GM12878 (cell line): ENCODE measurements around the gene RRP15. TPM values are rescaled to one million over a fixed set of nuclear protein-coding genes. Genes with fewer than 3 reads are reported as not detected.

ENCODE experiments used
- ATAC-seq: fragments of 200-7000 bp; cut with Tn5 transposase; 3 replicates; pipeline ENCODE4 v1.9.1; 2020; ENCODE audit warnings: mild to moderate bottlenecking, moderate library complexity
- BruUV-seq: library from RNA; stranded (reverse); fragments of 400-500 nt; replicated peaks from 2 replicates; lab custom pipeline; 2021; lab: Mats Ljungman, UMichigan
- CTCF ChIA-PET: fragments of 300-600 bp; sonication (Branson Sonifier 250); formaldehyde crosslinking; extraction: SDS; loops from one replicate; lab custom pipeline; 2021; ENCODE audit warnings: inconsistent platforms; lab: Yijun Ruan, JAX
- POLR2A ChIA-PET: fragments of 350-600 bp; formaldehyde crosslinking; extraction: SDS; loops from one replicate; lab custom pipeline; 2021; ENCODE audit warnings: inconsistent platforms; lab: Charles Lee
- RAD21 ChIA-PET: fragments of 300-600 bp; sonication (Branson Sonifier 250); formaldehyde crosslinking; loops from one replicate; lab custom pipeline; 2023; ENCODE audit warnings: antibody characterized with exemption; ENCODE audit not compliant: unreplicated experiment; lab: Charles Lee
- SMC1A ChIA-PET: fragments of 300-600 bp; sonication (Branson Sonifier 250); formaldehyde crosslinking; loops from one replicate; lab custom pipeline; 2023; ENCODE audit not compliant: unreplicated experiment, uncharacterized antibody; lab: Charles Lee
- DNase-seq: peaks from one replicate; pipeline ENCODE4 v3.0.0-alpha.2; 2011; ENCODE audit warnings: low read depth, low spot score
- FAIRE-seq: peaks from 3 replicates; lab custom pipeline; 2011; peaks lifted over from hg19 to GRCh38; lab: Jason Lieb, UNC
- H2AFZ ChIP-seq: 2 replicates; pipeline ENCODE4 v1.6.0; 2011; ENCODE audit warnings: low read depth, low read length, control low read depth; ENCODE audit not compliant: control insufficient read depth
- H3K27ac ChIP-seq: 2 replicates; pipeline ENCODE4 v1.5.1; 2011; ENCODE audit warnings: control low read depth; ENCODE audit not compliant: control insufficient read depth, insufficient read depth
- H3K27me3 ChIP-seq, 2 experiments: replicated peaks in 1 of 2; 2 replicates each; pipeline versions ENCODE4 v1.6.0 to v1.6.1; 2011; ENCODE audit warnings: low read length in 1 of 2; ENCODE audit not compliant: control insufficient read depth in 2 of 2, insufficient read depth in 2 of 2
- H3K36me3 ChIP-seq, 2 experiments: 2 replicates each; pipeline ENCODE4 v1.5.1; 2011; ENCODE audit warnings: low read length in 1 of 2; ENCODE audit not compliant: control insufficient read depth in 2 of 2, insufficient read depth in 2 of 2
- H3K4me1 ChIP-seq: 2 replicates; pipeline ENCODE4 v1.6.1; 2011; ENCODE audit warnings: mild to moderate bottlenecking, low read length, moderate library complexity, mixed read lengths; ENCODE audit not compliant: control insufficient read depth, insufficient read depth
- H3K4me2 ChIP-seq: 2 replicates; pipeline ENCODE4 v1.6.0; 2011; ENCODE audit warnings: control low read depth; ENCODE audit not compliant: control insufficient read depth, insufficient read depth
- H3K4me3 ChIP-seq: fragments of 200-600 bp; sonication (generic); 2 replicates; pipeline ENCODE4 v1.5.1; 2016
- H3K79me2 ChIP-seq: 2 replicates; pipeline ENCODE4 v1.6.0; 2011; ENCODE audit warnings: low read length; ENCODE audit not compliant: control insufficient read depth, insufficient read depth
- H3K9ac ChIP-seq: 2 replicates; pipeline ENCODE4 v1.8.0; 2011; ENCODE audit warnings: low read length, control low read depth, mixed read lengths; ENCODE audit not compliant: control insufficient read depth, insufficient read depth
- H3K9me3 ChIP-seq: replicated peaks from 3 replicates; pipeline ENCODE4 v1.5.1; 2011; ENCODE audit warnings: mild to moderate bottlenecking, low read length; ENCODE audit not compliant: control insufficient read depth, insufficient read depth
- H4K20me1 ChIP-seq: 2 replicates; pipeline ENCODE4 v1.6.0; 2011; ENCODE audit not compliant: control insufficient read depth, insufficient read depth
- ATF7 ChIP-seq: fragments of 450-650 bp; IDR thresholded peaks from 2 replicates; pipeline ENCODE4 v1.6.1; 2016; ENCODE audit warnings: low read depth, mild to moderate bottlenecking
- CBFB ChIP-seq: IDR thresholded peaks from 2 replicates; pipeline ENCODE4 v1.6.1; 2016; ENCODE audit warnings: antibody characterized with exemption, low read depth
- JUNB ChIP-seq: IDR thresholded peaks from 2 replicates; pipeline ENCODE4 v1.6.1; 2016; ENCODE audit warnings: antibody characterized with exemption, mild to moderate bottlenecking
- MLLT1 ChIP-seq: fragments of 450-650 bp; IDR thresholded peaks from 2 replicates; pipeline ENCODE4 v1.6.1; 2016; ENCODE audit warnings: mild to moderate bottlenecking
- NFIC ChIP-seq: IDR thresholded peaks from 2 replicates; pipeline ENCODE4 v1.6.1; 2012; ENCODE audit warnings: low read depth, mild to moderate bottlenecking, inconsistent platforms, low read length, moderate library complexity
- RUNX3 ChIP-seq: IDR thresholded peaks from 2 replicates; pipeline ENCODE4 v1.6.1; 2012; ENCODE audit warnings: low read length, inconsistent platforms
- STAT1 ChIP-seq: fragments of 450-650 bp; conservative IDR thresholded peaks from 2 replicates; pipeline ENCODE4 v1.6.1; 2014; ENCODE audit warnings: antibody characterized with exemption, mild to moderate bottlenecking
- SUZ12 ChIP-seq: fragments of 200-600 bp; sonication (generic); IDR thresholded peaks from one replicate; pipeline ENCODE4 v1.6.1; 2018; ENCODE audit warnings: antibody characterized with exemption, mild to moderate bottlenecking; ENCODE audit not compliant: unreplicated experiment
- WGBS: methylation state at CpG from one replicate; pipeline ENCODE4 v1.1.6; 2016; ENCODE audit warnings: low lambda C conversion rate; ENCODE audit not compliant: insufficient replicate concordance, insufficient coverage; ENCODE audit errors: missing lambda C conversion rate; 5-methylcytosine and 5-hydroxymethylcytosine counted together
- in situ Hi-C: fragments of 300-500 bp; cut with MboI; formaldehyde crosslinking; loops from 9 replicates; pipeline ENCODE4 v1.14.3; 2018; ENCODE audit warnings: mixed read lengths
- intact Hi-C: fragments of 100-400 bp; cut with micrococcal nuclease; formaldehyde crosslinking; loops from one replicate; pipeline ENCODE4 v1.14.2; 2022; ENCODE audit not compliant: unreplicated experiment
- polyA plus RNA-seq, 11 experiments: library from polyadenylated mRNA; depleted of rRNA in 4 of 11; unstranded in 6 of 11; stranded (reverse) in 5 of 11; fragments of >200 nt; fragmentation: Nextera tagmentation in 4 of 11; fragmentation: Illumina TruSeq in 1 of 11; extraction: Ambion mirVana in 4 of 11; extraction: Trizol in 1 of 11; gene quantifications; 1 replicate in 1 of 11; 2 replicates in 10 of 11; pipeline versions ENCODE4 v1.2.1 to v1.2.3, GENCODE V29; 2011 to 2016; ENCODE audit warnings: inconsistent platforms in 2 of 11, missing spikeins in 2 of 11, low read depth in 1 of 11
- total RNA-seq, 4 experiments: library from RNA; depleted of rRNA in 3 of 4; stranded (reverse); fragments of >200 nt in 3 of 4; fragmentation: Illumina TruSeq in 1 of 4; extraction: Trizol in 1 of 4; gene quantifications; 2 replicates each; pipeline versions ENCODE4 v1.2.1 to v1.2.3, GENCODE V29; 2013 to 2021

Gene RRP15
- total and polyA plus RNA-seq, 10 of the 15 experiments (the other 5 are each of a cell fraction or from before 2014, with no cell fraction given), result 5.6 to 37.8 (median 19.1) TPM

DNA sequence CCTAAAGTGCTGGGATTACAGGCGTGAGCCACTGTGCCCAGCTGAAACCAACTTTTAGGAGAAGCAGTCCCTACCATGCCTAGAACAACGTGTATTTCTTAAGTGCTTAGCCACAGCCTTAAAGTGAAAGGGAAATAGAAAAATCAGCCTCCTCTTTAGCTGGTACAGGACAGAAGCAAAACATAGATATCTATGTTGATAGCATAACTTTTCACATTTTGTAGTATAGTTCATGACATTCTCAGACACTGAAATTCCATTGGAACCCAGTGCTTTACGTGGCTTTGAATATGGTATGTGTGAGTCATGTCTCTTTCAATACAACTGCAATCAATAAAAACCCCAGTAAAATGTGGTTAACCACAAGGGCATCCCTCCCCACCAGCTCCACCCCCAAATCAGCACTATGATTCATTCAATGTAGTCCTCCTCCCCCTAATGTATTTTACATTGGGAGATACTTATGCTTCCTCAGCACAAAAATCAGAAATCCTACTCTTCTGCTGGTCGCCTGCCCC lies 92.1 kb downstream of the RRP15 start:
- H3K79me2 ChIP-seq, result no peaks in the 10 kb centered on the region
- H3K9me3 ChIP-seq, result no peaks in the 10 kb centered on the region
- SMC1A ChIA-PET, result no interaction called here
- 10% methylated on average over 4 of the region's 4 CpGs for WGBS
- H4K20me1 ChIP-seq, result no peaks in the 10 kb centered on the region
- POLR2A ChIA-PET, result no interaction called here
- no peaks in the 10 kb centered on the region for H3K36me3 ChIP-seq
- H3K27ac ChIP-seq, result no peak overlapping the region
- DNase-seq (no peak), FAIRE-seq (peak; percentile 44), ATAC-seq (peak; percentile 84)
- H3K4me3 ChIP-seq, result no peak overlapping the region
- H3K4me1 ChIP-seq, result no peaks in the 10 kb centered on the region
- no peak overlapping the region for H3K4me2 ChIP-seq
- no TSS peak for BruUV-seq
- CTCF ChIA-PET, result interaction anchor here (1.1 to 1.4 kb wide), 2 partner anchors 14 to 38 kb away, joined by 3 to 5 read pairs; no protein-coding TSS in a partner anchor
- 0 out of 2 replicates have a peak, but pooled peaks have one; percentile 30 for TF ChIP-seq MLLT1
- TF ChIP-seq ATF7, result peak; percentile 32; the same call in 1 of the 2 replicates
- TF ChIP-seq CBFB, result peak; percentile 87; the same call in 1 of the 2 replicates
- TF ChIP-seq SUZ12, result no peak
- 0 out of 2 replicates have a peak, but pooled peaks have one; percentile 21 for TF ChIP-seq NFIC
- TF ChIP-seq STAT1, result no peak
- TF ChIP-seq JUNB, result peak; percentile 48
- peak; percentile 94 for TF ChIP-seq RUNX3
- in situ Hi-C loops, result no loop called here
- RAD21 ChIA-PET, result no interaction called here
- no peak overlapping the region for H2AFZ ChIP-seq
- no peak overlapping the region for H3K9ac ChIP-seq
- H3K27me3 ChIP-seq, result no peaks in the 10 kb centered on the region
- intact Hi-C loops, result no loop called here
